AG09319 (cell line): Measurements from ENCODE around the gene TSPAN4.

ENCODE experiments used
- DNase-seq: peaks from one replicate; pipeline ENCODE4 v3.0.0-alpha.2; 2010; ENCODE audit warnings: low read depth; ENCODE audit errors: extremely low read depth
- CTCF ChIP-seq: IDR thresholded peaks from 2 replicates; pipeline ENCODE4 v1.5.1; 2011; ENCODE audit warnings: low read depth, mild to moderate bottlenecking, inconsistent platforms, low read length, moderate library complexity

TSPAN4 gene

GRCh38 chr11:889257-889656 is 46.6 kb downstream of the TSPAN4 start:
- no peak for TF ChIP-seq CTCF
- no peak for DNase-seq

GRCh38 chr11:889687-890475 is 47.2 kb downstream of the TSPAN4 start:
- TF ChIP-seq CTCF, result no peak
- DNase-seq, result no peak

- TF ChIP-seq CTCF, result no peak
- DNase-seq, result no peak
These were observed 48.3 kb downstream of the TSPAN4 start for GRCh38 chr11:890794-891540.

- TF ChIP-seq CTCF, result no peak
- DNase-seq, result no peak
These were observed 50.5 kb downstream of the TSPAN4 start for GRCh38 chr11:893008-893654.

GRCh38 chr11:894575-895201 is 52.0 kb downstream of the TSPAN4 start:
- DNase-seq, result no peak
- TF ChIP-seq CTCF, result no peak

GRCh38 chr11:895331-896110 is 52.9 kb downstream of the TSPAN4 start:
- no peak for TF ChIP-seq CTCF
- no peak for DNase-seq
